Caco-2 (cell line): ENCODE measurements around the gene SEC16B. TPM values are rescaled to one million over a fixed set of nuclear protein-coding genes. Genes with fewer than 3 reads are reported as not detected.

ENCODE experiments used
- BruUV-seq: library from RNA; stranded (reverse); fragments of 400-500 nt; replicated peaks from 2 replicates; lab custom pipeline; 2021; lab: Mats Ljungman, UMichigan
- CTCF ChIA-PET: fragments of 300-600 bp; sonication (Branson Sonifier 250); formaldehyde crosslinking; loops from one replicate; lab custom pipeline; 2022; ENCODE audit warnings: antibody characterized with exemption; lab: Charles Lee
- POLR2A ChIA-PET: fragments of 300-600 bp; sonication (Branson Sonifier 250); formaldehyde crosslinking; loops from one replicate; lab custom pipeline; 2022; ENCODE audit warnings: antibody characterized with exemption; lab: Charles Lee
- DNase-seq, 2 experiments: peaks; one replicate each; pipeline versions ENCODE4 v3.0.0 to v3.0.0-alpha.2; 2020 to 2022
- H3K27me3 ChIP-seq: replicated peaks from 2 replicates; pipeline ENCODE4 v1.6.0; 2011; ENCODE audit warnings: low read length; ENCODE audit not compliant: control insufficient read depth, insufficient read depth
- H3K36me3 ChIP-seq: 2 replicates; pipeline ENCODE4 v1.5.1; 2011; ENCODE audit warnings: low read length; ENCODE audit not compliant: control insufficient read depth, insufficient read depth
- H3K4me1 ChIP-seq: fragments of 250-450 bp; sonication (Bioruptor Pico); 2 replicates; pipeline ENCODE4 v1.5.1; 2020; ENCODE audit warnings: mild to moderate bottlenecking
- H3K4me3 ChIP-seq: 2 replicates; pipeline ENCODE4 v1.5.1; 2011; ENCODE audit warnings: low read depth, mild to moderate bottlenecking, control low read depth, low read length
- H3K9me3 ChIP-seq: fragments of 250-450 bp; sonication (Bioruptor Pico); 2 replicates; pipeline ENCODE4 v1.5.1; 2020; ENCODE audit warnings: mild to moderate bottlenecking, moderate library complexity
- H3K27ac Mint-ChIP-seq: one replicate; pipeline ENCODE4 v1.8.0; 2022; ENCODE audit warnings: mixed read lengths; ENCODE audit not compliant: unreplicated experiment
- H3K27me3 Mint-ChIP-seq: one replicate; pipeline ENCODE4 v1.8.0; 2022; ENCODE audit warnings: mixed read lengths; ENCODE audit not compliant: insufficient read depth, unreplicated experiment
- H3K36me3 Mint-ChIP-seq: one replicate; pipeline ENCODE4 v1.8.0; 2022; ENCODE audit warnings: mild to moderate bottlenecking, mixed read lengths; ENCODE audit not compliant: insufficient read depth, unreplicated experiment
- H3K4me1 Mint-ChIP-seq: one replicate; pipeline ENCODE4 v1.8.0; 2022; ENCODE audit warnings: low read depth, mixed read lengths; ENCODE audit not compliant: unreplicated experiment
- H3K4me3 Mint-ChIP-seq: one replicate; pipeline ENCODE4 v1.8.0; 2022; ENCODE audit warnings: mild to moderate bottlenecking, moderate library complexity, mixed read lengths; ENCODE audit not compliant: unreplicated experiment
- H3K9me3 Mint-ChIP-seq: one replicate; pipeline ENCODE4 v1.8.0; 2022; ENCODE audit warnings: mixed read lengths; ENCODE audit not compliant: unreplicated experiment
- CTCF ChIP-seq, 2 experiments: fragments of 200-600 bp in 1 of 2; IDR thresholded peaks; 1 replicate in 1 of 2; 2 replicates in 1 of 2; pipeline versions ENCODE4 v1.5.1 to v1.8.0; 2011 to 2022; ENCODE audit warnings: antibody characterized with exemption in 1 of 2, control low read depth in 1 of 2, inconsistent platforms in 1 of 2, low read depth in 1 of 2, low read length in 1 of 2, mild to moderate bottlenecking in 1 of 2, moderate library complexity in 1 of 2; ENCODE audit not compliant: insufficient read depth in 1 of 2, severe bottlenecking in 1 of 2, unreplicated experiment in 1 of 2
- intact Hi-C: fragments of 100-400 bp; cut with micrococcal nuclease; formaldehyde crosslinking; loops from one replicate; pipeline ENCODE4 v1.10.0; 2022; ENCODE audit not compliant: unreplicated experiment
- total RNA-seq: library from RNA; stranded (reverse); gene quantifications from 2 replicates; pipeline ENCODE4 v1.2.3, GENCODE V29; 2022

The SEC16B gene
- total RNA-seq, 1 experiment from 2014 or later, result 0.59 TPM

- no peaks in the 10 kb centered on the region for H3K9me3 ChIP-seq
- intact Hi-C loops, result no loop called here
- no peaks in the 10 kb centered on the region for H3K27me3 ChIP-seq
- BruUV-seq, result no TSS peak
- no peaks in the 10 kb centered on the region for H3K4me1 Mint-ChIP-seq
- no peak overlapping the region for H3K4me3 ChIP-seq
- no peak overlapping the region for H3K27ac Mint-ChIP-seq
- no peak for TF ChIP-seq CTCF (IDR thresholded peaks at IDR 0.05; ENCODE audit: insufficient read depth in 1 of 2, low read depth in 1 of 2, low read length in 1 of 2, severe bottlenecking in 1 of 2, unreplicated experiment in 1 of 2)
- DNase-seq, result no peak
- H3K27me3 Mint-ChIP-seq, result peaks cover 6% of the 10 kb centered on the region
- H3K36me3 Mint-ChIP-seq, result no peaks in the 10 kb centered on the region
- no peaks in the 10 kb centered on the region for H3K9me3 Mint-ChIP-seq
- no peaks in the 10 kb centered on the region for H3K4me1 ChIP-seq
- H3K4me3 Mint-ChIP-seq, result no peak overlapping the region
- CTCF ChIA-PET, result no interaction called here
- POLR2A ChIA-PET, result no interaction called here
- H3K36me3 ChIP-seq, result no peaks in the 10 kb centered on the region
These were observed 62.9 kb downstream of the SEC16B start for GRCh38 chr1:177907000-177907399.

- Mint-ChIP-seq H3K27me3 (peaks cover 6% of the 10 kb centered on the region), H3K27ac (no peak overlapping the region), H3K36me3 (no peaks in the 10 kb centered on the region), H3K4me3 (no peak overlapping the region), H3K4me1 (no peaks in the 10 kb centered on the region), H3K9me3 (no peaks in the 10 kb centered on the region)
- no peak for DNase-seq
- no TSS peak for BruUV-seq
- H3K36me3 ChIP-seq, result no peaks in the 10 kb centered on the region
- POLR2A ChIA-PET, result no interaction called here
- intact Hi-C loops, result no loop called here
- H3K4me3 ChIP-seq, result no peak overlapping the region
- CTCF ChIA-PET, result no interaction called here
- no peaks in the 10 kb centered on the region for H3K9me3 ChIP-seq
- H3K27me3 ChIP-seq, result no peaks in the 10 kb centered on the region
- TF ChIP-seq CTCF (IDR thresholded peaks at IDR 0.05; ENCODE audit: insufficient read depth in 1 of 2, low read depth in 1 of 2, low read length in 1 of 2, severe bottlenecking in 1 of 2, unreplicated experiment in 1 of 2), result no peak
- no peaks in the 10 kb centered on the region for H3K4me1 ChIP-seq
These were observed 64.2 kb downstream of the SEC16B start for GRCh38 chr1:177905686-177906085.

GRCh38 chr1:177902266-177902665, 67.6 kb downstream of the SEC16B start:
- Mint-ChIP-seq H3K4me1 (peaks cover 7% of the 10 kb centered on the region), H3K9me3 (no peaks in the 10 kb centered on the region), H3K27ac (no peak overlapping the region), H3K27me3 (no peaks in the 10 kb centered on the region), H3K4me3 (no peak overlapping the region), H3K36me3 (no peaks in the 10 kb centered on the region)
- DNase-seq, result no peak
- H3K36me3 ChIP-seq, result no peaks in the 10 kb centered on the region
- no peaks in the 10 kb centered on the region for H3K9me3 ChIP-seq
- H3K4me1 ChIP-seq, result peaks cover 8% of the 10 kb centered on the region; the same call in 1 of the 2 replicates
- no peak overlapping the region for H3K4me3 ChIP-seq
- no peaks in the 10 kb centered on the region for H3K27me3 ChIP-seq
- intact Hi-C loops, result no loop called here
- TF ChIP-seq CTCF (IDR thresholded peaks at IDR 0.05; ENCODE audit: insufficient read depth in 1 of 2, low read depth in 1 of 2, low read length in 1 of 2, severe bottlenecking in 1 of 2, unreplicated experiment in 1 of 2), result no peak
- no TSS peak for BruUV-seq
- POLR2A ChIA-PET, result no interaction called here
- CTCF ChIA-PET, result no interaction called here
